GM21367 (cell line): ENCODE results near the gene TANGO2.
"Not testable (repeated sequence)": the region's sequence is repeated elsewhere in the genome, so short reads cannot be mapped to it uniquely, and the experiment has no call there.

Experiments
- ATAC-seq: cut with Tn5 transposase; IDR thresholded peaks from one replicate; pipeline ENCODE4 v1.9.1; 2021; ENCODE audit not compliant: unreplicated experiment

Gene TANGO2

GRCh38 chr22:20060700-20061480 lies 40.0 kb downstream of the TANGO2 start:
- no peak for ATAC-seq

- no peak for ATAC-seq
Observed at GRCh38 chr22:20061481-20061861, 40.6 kb downstream of the TANGO2 start.

- no peak for ATAC-seq
Observed at GRCh38 chr22:20062043-20062765, 41.3 kb downstream of the TANGO2 start.

GRCh38 chr22:20062766-20063083 lies 41.8 kb downstream of the TANGO2 start:
- no peak for ATAC-seq

GRCh38 chr22:20063271-20064139 lies 42.6 kb downstream of the TANGO2 start:
- ATAC-seq: no peak

GRCh38 chr22:20064140-20064480 lies 43.2 kb downstream of the TANGO2 start:
- ATAC-seq: no peak

GRCh38 chr22:20064545-20065262 lies 43.8 kb downstream of the TANGO2 start:
- ATAC-seq: no peak

- no peak for ATAC-seq
Observed at GRCh38 chr22:20065896-20066616, 45.1 kb downstream of the TANGO2 start.

- no peak for ATAC-seq
Observed at GRCh38 chr22:20066617-20067383, 45.9 kb downstream of the TANGO2 start.

GRCh38 chr22:20067384-20067682 lies 46.4 kb downstream of the TANGO2 start:
- not testable (repeated sequence) for ATAC-seq

GRCh38 chr22:20068640-20069039 lies 47.7 kb downstream of the TANGO2 start:
- ATAC-seq: no peak

- ATAC-seq: no peak
Observed at GRCh38 chr22:20069331-20070042, 48.6 kb downstream of the TANGO2 start.

- ATAC-seq: no peak
Observed at GRCh38 chr22:20071524-20071972, 50.6 kb downstream of the TANGO2 start.

- ATAC-seq: no peak
Observed at GRCh38 chr22:20076627-20077172, 55.8 kb downstream of the TANGO2 start.

- ATAC-seq: peak; percentile 69
Observed at GRCh38 chr22:20079745-20080444, 59.0 kb downstream of the TANGO2 start, which contains the start of gene DGCR8. Gene DGCR8 (plus strand): TSS chr22:20080241. CDS start chr22:20085964, 5,723 bp downstream.

GRCh38 chr22:20080445-20080775 lies 59.5 kb downstream of the TANGO2 start:
- ATAC-seq: peak; percentile 40

GRCh38 chr22:20080776-20081654 lies 60.1 kb downstream of the TANGO2 start:
- ATAC-seq: no peak
